ENCODE data around the gene IL31.

DNA sequence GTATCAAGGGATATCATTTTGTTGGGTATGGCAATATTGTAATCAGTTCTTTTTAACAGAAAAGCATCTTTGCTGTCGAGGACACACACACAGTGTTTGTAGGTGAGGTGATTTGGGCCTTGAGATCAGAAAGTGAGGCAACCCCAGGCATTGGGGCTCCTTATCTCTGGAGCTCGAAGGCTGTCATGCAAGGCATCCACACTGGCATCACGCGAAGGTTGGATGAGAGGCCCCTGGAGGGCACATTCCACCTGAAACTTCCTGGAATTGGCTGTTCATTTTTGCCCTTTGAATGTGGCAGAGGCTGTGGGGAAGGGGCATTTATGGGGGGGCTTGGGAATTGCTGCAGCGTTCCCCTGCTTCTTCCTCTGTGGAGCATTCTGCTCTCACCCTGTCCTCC lies 45.5 kb downstream of the IL31 start:
- TF ChIP-seq, protein P1, sequence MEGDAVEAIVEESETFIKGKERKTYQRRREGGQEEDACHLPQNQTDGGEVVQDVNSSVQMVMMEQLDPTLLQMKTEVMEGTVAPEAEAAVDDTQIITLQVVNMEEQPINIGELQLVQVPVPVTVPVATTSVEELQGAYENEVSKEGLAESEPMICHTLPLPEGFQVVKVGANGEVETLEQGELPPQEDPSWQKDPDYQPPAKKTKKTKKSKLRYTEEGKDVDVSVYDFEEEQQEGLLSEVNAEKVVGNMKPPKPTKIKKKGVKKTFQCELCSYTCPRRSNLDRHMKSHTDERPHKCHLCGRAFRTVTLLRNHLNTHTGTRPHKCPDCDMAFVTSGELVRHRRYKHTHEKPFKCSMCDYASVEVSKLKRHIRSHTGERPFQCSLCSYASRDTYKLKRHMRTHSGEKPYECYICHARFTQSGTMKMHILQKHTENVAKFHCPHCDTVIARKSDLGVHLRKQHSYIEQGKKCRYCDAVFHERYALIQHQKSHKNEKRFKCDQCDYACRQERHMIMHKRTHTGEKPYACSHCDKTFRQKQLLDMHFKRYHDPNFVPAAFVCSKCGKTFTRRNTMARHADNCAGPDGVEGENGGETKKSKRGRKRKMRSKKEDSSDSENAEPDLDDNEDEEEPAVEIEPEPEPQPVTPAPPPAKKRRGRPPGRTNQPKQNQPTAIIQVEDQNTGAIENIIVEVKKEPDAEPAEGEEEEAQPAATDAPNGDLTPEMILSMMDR (IDR thresholded peaks at IDR 0.05) = no peak
- TF ChIP-seq POLR2A (IDR thresholded peaks at IDR 0.05) (no peak), POLR2AphosphoS5 (IDR thresholded peaks at IDR 0.05) (no peak), EP300 (IDR thresholded peaks at IDR 0.05) (no peak)

Measured in upper lobe of left lung (tissue), 4 donors.